Measurements from ENCODE around the gene STAT6.

STAT6 gene

GRCh38 chr12:57105011-57105753 lies 6.0 kb downstream of the STAT6 start:
- DNase-seq (ENCODE audit: low read depth) = no peak
- no peak for TF ChIP-seq CTCF (IDR thresholded peaks at IDR 0.05; ENCODE audit: low read depth, low read length, missing control alignments)
- H3K4me3 ChIP-seq (ENCODE audit: low read depth, low read length) = no peak overlapping the region

DNA sequence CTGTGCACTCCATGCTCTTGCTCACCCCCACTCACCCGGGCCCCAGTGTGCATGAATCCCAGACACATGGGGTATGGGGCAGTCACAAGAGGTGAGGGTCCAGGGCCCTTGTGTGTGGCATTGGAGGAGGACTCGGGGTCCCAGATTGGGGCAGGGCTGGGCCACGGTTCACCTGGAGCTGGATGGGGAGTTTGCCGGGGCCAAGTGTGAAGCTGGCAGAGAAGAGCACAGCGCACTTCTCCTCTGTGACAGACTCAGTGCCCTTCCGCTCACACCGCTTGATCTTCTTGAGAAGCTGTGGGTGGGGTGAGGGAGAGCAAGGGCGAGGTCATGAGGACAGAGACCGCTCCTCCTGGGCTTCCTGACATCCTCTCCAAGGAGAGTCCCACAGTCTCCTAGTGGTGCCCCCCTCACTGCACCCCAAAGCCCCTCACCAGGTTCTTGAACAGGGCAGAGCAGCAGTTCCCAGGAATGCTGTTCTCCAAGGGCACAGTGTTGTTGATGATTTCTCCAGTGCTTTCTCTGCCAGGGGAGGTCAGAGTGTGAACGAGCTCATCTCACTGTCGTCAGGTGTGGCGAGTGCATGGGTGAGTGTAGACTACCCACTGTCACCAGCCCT lies 6.8 kb downstream of the STAT6 start:
- no peak for DNase-seq (ENCODE audit: low read depth)
- H3K4me3 ChIP-seq (ENCODE audit: low read depth, low read length) = no peak overlapping the region
- TF ChIP-seq CTCF (IDR thresholded peaks at IDR 0.05; ENCODE audit: low read depth, low read length, missing control alignments) = no peak

- no peak for DNase-seq (ENCODE audit: low read depth)
- no peak for TF ChIP-seq CTCF (IDR thresholded peaks at IDR 0.05; ENCODE audit: low read depth, low read length, missing control alignments)
- no peak overlapping the region for H3K4me3 ChIP-seq (ENCODE audit: low read depth, low read length)
These were observed 7.3 kb downstream of the STAT6 start for GRCh38 chr12:57103856-57104255.

DNA sequence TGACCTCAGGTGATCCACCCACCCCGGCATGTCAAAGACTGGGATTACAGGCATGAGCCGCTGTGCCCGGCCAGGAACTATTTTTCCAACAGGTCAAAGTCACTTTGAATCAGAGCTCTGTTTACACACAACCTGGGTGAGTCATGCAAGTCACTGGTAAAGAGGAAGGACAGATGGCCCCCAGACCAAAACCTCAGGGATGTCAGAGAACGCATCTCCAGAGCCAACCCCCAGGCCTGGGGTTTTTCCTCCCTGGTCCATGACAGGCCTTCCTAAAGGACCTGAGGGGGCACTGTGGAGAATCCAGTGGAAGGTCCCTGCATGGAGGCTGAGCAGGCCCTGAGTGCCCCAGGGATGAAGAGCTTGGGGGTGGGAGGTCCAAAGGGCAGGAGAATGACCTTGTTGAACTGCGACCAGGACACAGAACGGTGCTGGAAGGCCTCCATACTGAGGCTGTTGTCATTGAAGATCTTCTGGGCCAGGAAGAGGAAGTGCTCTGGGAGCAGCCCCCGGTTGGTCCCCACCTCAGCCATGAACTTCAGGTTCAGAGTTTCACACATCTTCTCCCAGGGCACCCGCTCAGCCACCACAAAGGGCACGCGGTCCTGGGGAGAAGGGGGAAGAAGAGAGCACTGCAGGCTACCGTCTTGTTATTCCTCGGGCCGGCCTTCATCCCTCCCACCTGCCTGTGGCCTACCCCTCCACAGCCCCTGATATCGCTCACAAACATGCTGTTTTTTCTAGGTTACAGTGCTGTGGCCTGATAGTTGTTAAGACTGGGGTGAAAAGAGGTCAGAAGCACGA lies 9.1 kb downstream of the STAT6 start:
- no peak for DNase-seq (ENCODE audit: low read depth)
- H3K4me3 ChIP-seq (ENCODE audit: low read depth, low read length) = no peak overlapping the region
- no peak for TF ChIP-seq CTCF (IDR thresholded peaks at IDR 0.05; ENCODE audit: low read depth, low read length, missing control alignments)

- no peak for DNase-seq (ENCODE audit: low read depth)
- H3K4me3 ChIP-seq (ENCODE audit: low read depth, low read length) = no peak overlapping the region
- TF ChIP-seq CTCF (IDR thresholded peaks at IDR 0.05; ENCODE audit: low read depth, low read length, missing control alignments) = no peak
These were observed 11.4 kb downstream of the STAT6 start for GRCh38 chr12:57099766-57100165.

DNA sequence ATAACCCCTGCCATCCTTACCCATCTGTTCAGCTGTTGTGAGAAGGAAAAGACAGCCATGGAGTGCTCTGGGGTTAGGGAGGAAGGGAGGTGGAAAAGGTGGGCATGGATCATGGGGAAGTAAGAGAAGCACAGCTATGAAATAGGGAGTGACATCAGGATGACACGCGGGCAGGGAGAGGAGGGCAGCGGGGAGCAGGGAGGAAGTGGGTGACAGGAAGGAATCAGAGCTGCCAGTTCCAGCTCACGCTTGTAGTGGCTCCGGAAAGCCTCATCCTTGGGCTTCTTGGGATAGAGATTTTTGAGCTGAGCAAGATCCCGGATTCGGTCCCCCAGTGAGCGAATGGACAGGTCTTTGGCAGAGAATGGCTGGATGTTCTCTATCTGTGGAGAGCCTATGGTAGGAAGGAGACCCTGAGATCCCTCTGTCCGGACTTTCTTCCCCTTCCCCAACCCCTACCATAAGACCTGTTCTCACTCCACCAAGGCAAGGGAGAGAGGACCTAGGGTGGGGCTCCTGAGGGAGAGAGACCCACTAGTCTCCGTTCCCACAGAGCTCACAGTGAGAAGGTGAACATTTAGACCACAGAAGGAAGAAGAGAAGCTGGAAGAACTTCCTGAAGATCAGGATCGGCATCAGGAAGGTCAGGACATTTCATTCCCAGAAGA lies 12.0 kb downstream of the STAT6 start:
- TF ChIP-seq CTCF (IDR thresholded peaks at IDR 0.05; ENCODE audit: low read depth, low read length, missing control alignments) = no peak
- no peak for DNase-seq (ENCODE audit: low read depth)

More for the DNA sequence above, 12.0 kb downstream of the STAT6 start:
- H3K4me3 ChIP-seq (ENCODE audit: low read depth, low read length) = no peak overlapping the region
